ENCODE data around the gene SDHB. TPM values are rescaled to one million over a fixed set of nuclear protein-coding genes. Genes with fewer than 3 reads are reported as not detected.

SDHB gene
- total and polyA plus RNA-seq, 9 donors = 83.6 to 118 (median 93.5) TPM

DNA sequence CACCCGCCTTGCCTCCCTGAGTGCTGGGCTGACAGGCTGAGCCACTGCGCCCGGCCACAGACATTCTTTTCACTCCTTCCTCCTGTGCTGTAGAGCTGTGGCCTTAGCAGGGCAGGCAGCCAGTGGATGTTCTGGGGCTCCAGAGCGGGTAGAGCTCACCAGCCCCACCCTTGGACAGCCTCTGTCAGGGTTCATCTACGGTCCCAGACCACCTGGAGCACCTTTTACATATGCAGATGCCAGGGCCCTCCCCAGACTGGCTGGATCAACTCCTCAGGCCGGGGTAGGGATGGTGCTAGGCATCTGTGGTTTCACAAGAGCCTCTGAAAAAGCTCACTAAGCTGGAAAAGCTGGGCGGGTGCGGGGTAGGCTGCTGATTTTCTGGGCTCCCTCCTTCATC is 46.7 kb downstream of the SDHB start:
- no peaks in the 10 kb centered on the region for H3K9me3 ChIP-seq (replicated peaks; ENCODE audit: control insufficient read depth, low read depth, low read length)
- H3K4me1 ChIP-seq (ENCODE audit: control insufficient read depth, insufficient read depth, low read length) = peaks cover 19% of the 10 kb centered on the region
- H3K27me3 ChIP-seq (ENCODE audit: control insufficient read depth, insufficient read depth, low read length) = no peaks in the 10 kb centered on the region
- peaks cover 22% of the 10 kb centered on the region for H3K36me3 ChIP-seq (ENCODE audit: control insufficient read depth, insufficient read depth, low read length)
- no peak overlapping the region for H3K27ac ChIP-seq (ENCODE audit: low read length)
- H3K4me3 ChIP-seq (ENCODE audit: low read length) = no peak overlapping the region
- no peak for DNase-seq
- WGBS (ENCODE audit: insufficient coverage) = 82% methylated on average over 5 of the region's 8 CpGs

DNA sequence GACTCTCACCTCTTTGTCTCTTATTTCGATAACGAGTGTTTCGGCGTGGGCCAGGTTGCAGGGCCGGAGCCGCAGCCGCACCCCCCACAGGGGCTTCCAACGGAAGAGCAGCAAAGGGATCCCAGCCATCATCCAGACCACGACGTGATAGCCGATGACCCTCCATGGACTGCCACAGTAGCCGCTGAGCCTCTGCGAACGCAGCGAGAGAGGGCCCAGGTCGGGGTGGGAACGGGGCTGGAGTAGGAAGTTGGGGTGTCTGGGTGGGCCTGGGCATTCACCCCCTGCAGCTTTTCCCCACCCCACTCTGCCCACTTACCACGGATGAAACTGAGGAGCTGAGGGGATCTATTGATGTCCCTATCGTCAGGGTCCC is 48.5 kb downstream of the SDHB start:
- Histone ChIP-seq H3K4me1 (ENCODE audit: control insufficient read depth, insufficient read depth, low read length) (peaks cover 6% of the 10 kb centered on the region), H3K9me3 (replicated peaks; ENCODE audit: control insufficient read depth, low read depth, low read length) (no peaks in the 10 kb centered on the region), H3K27ac (ENCODE audit: low read length) (no peak overlapping the region), H3K36me3 (ENCODE audit: control insufficient read depth, insufficient read depth, low read length) (peaks cover 33% of the 10 kb centered on the region), H3K27me3 (ENCODE audit: control insufficient read depth, insufficient read depth, low read length) (no peaks in the 10 kb centered on the region), H3K4me3 (ENCODE audit: low read length) (no peak overlapping the region)
- no peak for DNase-seq
- WGBS (ENCODE audit: insufficient coverage) = 94% methylated on average over 11 of the region's 19 CpGs

DNA sequence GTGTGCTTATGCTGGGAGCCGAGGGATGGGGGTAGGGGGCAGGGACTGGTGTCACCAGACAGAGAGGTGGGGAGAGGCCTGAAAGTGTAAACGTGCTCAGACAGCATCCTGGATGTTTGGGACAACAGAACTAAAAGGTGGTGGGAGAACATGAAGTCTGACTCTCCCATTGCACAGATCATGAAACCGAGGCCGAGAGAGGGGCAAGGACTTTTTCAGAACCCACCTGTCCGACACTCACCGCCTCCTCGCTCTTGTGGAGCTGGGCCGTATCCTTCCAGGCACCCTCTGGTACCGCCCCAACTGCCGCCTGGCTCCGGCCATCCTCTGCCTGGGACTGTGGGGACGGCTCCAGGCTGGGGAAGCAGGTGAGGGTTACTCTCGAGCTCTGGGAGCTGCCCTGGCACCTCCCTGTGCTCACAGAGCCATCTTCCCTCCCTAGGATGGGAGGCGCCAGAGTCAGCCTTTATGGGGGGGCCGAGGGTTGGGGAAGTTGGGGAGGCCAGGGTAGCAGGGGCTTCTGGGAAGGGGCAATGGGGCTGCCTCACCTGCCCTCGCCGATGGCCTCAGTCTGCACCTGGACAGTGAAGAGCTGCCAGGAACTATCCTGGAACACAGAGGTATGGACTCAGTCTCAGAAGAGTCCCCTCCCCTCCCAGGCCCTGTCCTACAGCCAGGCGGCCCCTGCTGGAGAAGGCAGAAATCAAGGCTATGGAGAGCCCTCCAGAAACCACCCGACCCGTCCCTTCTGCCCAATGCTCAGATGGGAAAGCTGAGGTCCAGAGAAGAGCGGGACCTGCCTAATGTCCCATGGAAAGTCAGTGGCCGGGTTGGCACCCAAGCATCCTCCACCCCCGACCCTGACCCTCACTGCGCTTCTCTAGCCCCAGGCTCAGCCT is 49.1 kb downstream of the SDHB start:
- Histone ChIP-seq H3K36me3 (ENCODE audit: control insufficient read depth, insufficient read depth, low read length) (peaks cover 36% of the 10 kb centered on the region), H3K9me3 (replicated peaks; ENCODE audit: control insufficient read depth, low read depth, low read length) (no peaks in the 10 kb centered on the region), H3K4me3 (ENCODE audit: low read length) (no peak overlapping the region), H3K27ac (ENCODE audit: low read length) (no peak overlapping the region), H3K4me1 (ENCODE audit: control insufficient read depth, insufficient read depth, low read length) (peaks cover 5% of the 10 kb centered on the region), H3K27me3 (ENCODE audit: control insufficient read depth, insufficient read depth, low read length) (no peaks in the 10 kb centered on the region)
- DNase-seq = no peak
- WGBS (ENCODE audit: insufficient coverage) = 86% methylated on average over 15 of the region's 24 CpGs

GRCh38 chr1:17002524-17002902 is 51.3 kb downstream of the SDHB start:
- whole genome bisulfite sequencing (ENCODE audit: insufficient coverage) = 89% methylated on average over 3 of the region's 4 CpGs
- Histone ChIP-seq H3K9me3 (replicated peaks; ENCODE audit: control insufficient read depth, low read depth, low read length) (no peaks in the 10 kb centered on the region), H3K36me3 (ENCODE audit: control insufficient read depth, insufficient read depth, low read length) (peaks cover 44% of the 10 kb centered on the region), H3K4me1 (ENCODE audit: control insufficient read depth, insufficient read depth, low read length) (no peaks in the 10 kb centered on the region), H3K27ac (ENCODE audit: low read length) (no peak overlapping the region), H3K4me3 (ENCODE audit: low read length) (no peak overlapping the region), H3K27me3 (ENCODE audit: control insufficient read depth, insufficient read depth, low read length) (no peaks in the 10 kb centered on the region)
- DNase-seq = no peak

- DNase-seq = no peak
- H3K27me3 ChIP-seq (ENCODE audit: control insufficient read depth, insufficient read depth, low read length) = no peaks in the 10 kb centered on the region
- WGBS (ENCODE audit: insufficient coverage) = 93% methylated on average over 11 of the region's 19 CpGs
Observed at GRCh38 chr1:17001760-17002523, 51.9 kb downstream of the SDHB start.

GRCh38 chr1:16999863-17000262 is 54.0 kb downstream of the SDHB start:
- Histone ChIP-seq H3K9me3 (replicated peaks; ENCODE audit: control insufficient read depth, low read depth, low read length) (no peaks in the 10 kb centered on the region), H3K27ac (ENCODE audit: low read length) (no peak overlapping the region), H3K4me1 (ENCODE audit: control insufficient read depth, insufficient read depth, low read length) (no peaks in the 10 kb centered on the region), H3K36me3 (ENCODE audit: control insufficient read depth, insufficient read depth, low read length) (peaks cover 41% of the 10 kb centered on the region), H3K27me3 (ENCODE audit: control insufficient read depth, insufficient read depth, low read length) (no peaks in the 10 kb centered on the region), H3K4me3 (ENCODE audit: low read length) (no peak overlapping the region)
- no peak for DNase-seq
- 98% methylated on average over 4 of the region's 8 CpGs for WGBS (ENCODE audit: insufficient coverage)

More at GRCh38 chr1:17001760-17002523, 51.9 kb downstream of the SDHB start:
- H3K4me1 ChIP-seq (ENCODE audit: control insufficient read depth, insufficient read depth, low read length) = no peaks in the 10 kb centered on the region
- H3K36me3 ChIP-seq (ENCODE audit: control insufficient read depth, insufficient read depth, low read length) = peaks cover 44% of the 10 kb centered on the region
- H3K27ac ChIP-seq (ENCODE audit: low read length) = no peak overlapping the region
- no peaks in the 10 kb centered on the region for H3K9me3 ChIP-seq (replicated peaks; ENCODE audit: control insufficient read depth, low read depth, low read length)
- H3K4me3 ChIP-seq (ENCODE audit: low read length) = no peak overlapping the region

DNA sequence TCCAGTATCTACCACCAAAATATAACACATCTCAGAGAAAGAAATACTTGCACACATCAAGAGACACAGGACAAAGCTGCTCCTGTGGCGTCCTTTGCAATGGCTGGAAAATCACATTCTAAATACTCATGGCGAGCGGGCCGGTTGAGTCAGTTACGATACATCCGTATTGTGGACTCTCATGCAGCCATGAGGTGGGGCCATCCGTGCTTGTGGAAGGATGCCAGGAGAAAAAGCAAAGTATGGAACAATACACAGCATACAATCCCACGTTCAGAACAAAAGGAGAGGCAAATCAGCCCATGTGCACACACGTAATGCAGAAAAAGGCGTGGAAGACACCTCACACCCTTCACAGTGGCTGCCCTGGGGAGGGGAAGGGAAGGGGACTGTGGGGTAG is 55.2 kb downstream of the SDHB start:
- DNase-seq = no peak
- H3K36me3 ChIP-seq (ENCODE audit: control insufficient read depth, insufficient read depth, low read length) = peaks cover 35% of the 10 kb centered on the region
- no peaks in the 10 kb centered on the region for H3K4me1 ChIP-seq (ENCODE audit: control insufficient read depth, insufficient read depth, low read length)
- no peaks in the 10 kb centered on the region for H3K27me3 ChIP-seq (ENCODE audit: control insufficient read depth, insufficient read depth, low read length)
- no peak overlapping the region for H3K27ac ChIP-seq (ENCODE audit: low read length)
- no peaks in the 10 kb centered on the region for H3K9me3 ChIP-seq (replicated peaks; ENCODE audit: control insufficient read depth, low read depth, low read length)
- no CpG with 5 or more reads among the region's 10 CpGs for WGBS (ENCODE audit: insufficient coverage)
- H3K4me3 ChIP-seq (ENCODE audit: low read length) = no peak overlapping the region

GRCh38 chr1:16996845-16997244 is 57.0 kb downstream of the SDHB start:
- no peaks in the 10 kb centered on the region for H3K4me1 ChIP-seq (ENCODE audit: control insufficient read depth, insufficient read depth, low read length)
- 93% methylated on average over 12 of the region's 14 CpGs for WGBS (ENCODE audit: insufficient coverage)
- no peaks in the 10 kb centered on the region for H3K27me3 ChIP-seq (ENCODE audit: control insufficient read depth, insufficient read depth, low read length)
- H3K4me3 ChIP-seq (ENCODE audit: low read length) = no peak overlapping the region
- H3K36me3 ChIP-seq (ENCODE audit: control insufficient read depth, insufficient read depth, low read length) = peaks cover 41% of the 10 kb centered on the region
- no peaks in the 10 kb centered on the region for H3K9me3 ChIP-seq (replicated peaks; ENCODE audit: control insufficient read depth, low read depth, low read length)
- no peak overlapping the region for H3K27ac ChIP-seq (ENCODE audit: low read length)
- no peak for DNase-seq

DNA sequence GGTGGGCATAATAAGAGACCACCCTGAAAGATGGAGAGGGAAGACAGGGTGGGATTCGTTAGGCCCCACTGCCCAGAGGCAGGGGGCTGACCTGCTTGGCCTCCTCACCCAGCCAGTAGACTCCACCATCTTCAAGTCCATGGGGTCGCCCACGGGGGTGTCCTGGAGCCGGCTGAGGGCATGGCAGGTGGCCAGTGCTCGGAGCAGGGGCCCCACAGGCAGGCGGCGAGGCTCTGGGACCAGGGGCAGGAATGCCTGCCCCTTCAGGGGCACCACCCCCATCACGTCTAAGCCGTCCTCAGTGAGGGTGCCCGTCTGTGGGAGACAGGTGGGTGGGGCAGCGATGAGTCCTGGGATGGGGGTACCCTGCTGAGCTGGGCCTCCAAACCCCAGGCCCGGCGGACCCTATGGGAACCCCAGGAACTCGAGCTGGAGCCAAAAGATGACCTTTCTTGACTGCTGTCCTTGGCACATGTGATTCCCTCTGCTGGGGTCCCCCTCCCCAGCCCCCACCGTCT is 60.3 kb downstream of the SDHB start:
- H3K4me1 ChIP-seq (ENCODE audit: control insufficient read depth, insufficient read depth, low read length) = no peaks in the 10 kb centered on the region
- no peaks in the 10 kb centered on the region for H3K27me3 ChIP-seq (ENCODE audit: control insufficient read depth, insufficient read depth, low read length)
- peaks cover 42% of the 10 kb centered on the region for H3K36me3 ChIP-seq (ENCODE audit: control insufficient read depth, insufficient read depth, low read length)
- H3K9me3 ChIP-seq (replicated peaks; ENCODE audit: control insufficient read depth, low read depth, low read length) = no peaks in the 10 kb centered on the region
- no peak for DNase-seq
- no peak overlapping the region for H3K27ac ChIP-seq (ENCODE audit: low read length)
- H3K4me3 ChIP-seq (ENCODE audit: low read length) = no peak overlapping the region
- WGBS (ENCODE audit: insufficient coverage) = 89% methylated on average over 9 of the region's 15 CpGs

- Histone ChIP-seq H3K9me3 (replicated peaks; ENCODE audit: control insufficient read depth, low read depth, low read length) (no peaks in the 10 kb centered on the region), H3K36me3 (ENCODE audit: control insufficient read depth, insufficient read depth, low read length) (peaks cover 46% of the 10 kb centered on the region), H3K27me3 (ENCODE audit: control insufficient read depth, insufficient read depth, low read length) (no peaks in the 10 kb centered on the region), H3K4me3 (ENCODE audit: low read length) (no peak overlapping the region), H3K4me1 (ENCODE audit: control insufficient read depth, insufficient read depth, low read length) (no peaks in the 10 kb centered on the region), H3K27ac (ENCODE audit: low read length) (no peak overlapping the region)
- DNase-seq = no peak
- WGBS (ENCODE audit: insufficient coverage) = 100% methylated on average over 3 of the region's 9 CpGs
Observed at GRCh38 chr1:16992675-16993074, 61.2 kb downstream of the SDHB start.

Data from muscle of leg (tissue), 11 donors.